IMR-90 (cell line): ENCODE data around the gene KRT16.

ENCODE experiments used
- CEBPB ChIP-seq: IDR thresholded peaks from 2 replicates; pipeline ENCODE4 v1.6.1; 2012; ENCODE audit warnings: low read depth, low read length, improper control_type of control experiment
- CHD1 ChIP-seq: IDR thresholded peaks from 2 replicates; pipeline ENCODE4 v1.6.1; 2012; ENCODE audit warnings: low read depth, low read length, improper control_type of control experiment
- MAFK ChIP-seq: IDR thresholded peaks from 2 replicates; pipeline ENCODE4 v1.6.1; 2012; ENCODE audit warnings: low read depth, low read length, improper control_type of control experiment
- MAZ ChIP-seq: IDR thresholded peaks from 2 replicates; pipeline ENCODE4 v1.6.1; 2012; ENCODE audit warnings: low read depth, mild to moderate bottlenecking, low read length, improper control_type of control experiment, moderate library complexity, borderline replicate concordance
- POLR2A ChIP-seq: IDR thresholded peaks from 2 replicates; pipeline ENCODE4 v1.6.1; 2012; ENCODE audit warnings: mild to moderate bottlenecking, low read depth, low read length
- RAD21 ChIP-seq: IDR thresholded peaks from 2 replicates; pipeline ENCODE4 v1.6.1; 2012; ENCODE audit warnings: low read length, improper control_type of control experiment
- RFX5 ChIP-seq: IDR thresholded peaks from 2 replicates; pipeline ENCODE4 v1.8.0; 2012; ENCODE audit warnings: low read depth, mild to moderate bottlenecking, low read length, moderate library complexity
- TF ChIP-seq, protein P1 (sequence below): conservative IDR thresholded peaks from 2 replicates; pipeline ENCODE4 v1.5.1; 2012; ENCODE audit warnings: mild to moderate bottlenecking, low read depth, low read length, improper control_type of control experiment

DNA sequence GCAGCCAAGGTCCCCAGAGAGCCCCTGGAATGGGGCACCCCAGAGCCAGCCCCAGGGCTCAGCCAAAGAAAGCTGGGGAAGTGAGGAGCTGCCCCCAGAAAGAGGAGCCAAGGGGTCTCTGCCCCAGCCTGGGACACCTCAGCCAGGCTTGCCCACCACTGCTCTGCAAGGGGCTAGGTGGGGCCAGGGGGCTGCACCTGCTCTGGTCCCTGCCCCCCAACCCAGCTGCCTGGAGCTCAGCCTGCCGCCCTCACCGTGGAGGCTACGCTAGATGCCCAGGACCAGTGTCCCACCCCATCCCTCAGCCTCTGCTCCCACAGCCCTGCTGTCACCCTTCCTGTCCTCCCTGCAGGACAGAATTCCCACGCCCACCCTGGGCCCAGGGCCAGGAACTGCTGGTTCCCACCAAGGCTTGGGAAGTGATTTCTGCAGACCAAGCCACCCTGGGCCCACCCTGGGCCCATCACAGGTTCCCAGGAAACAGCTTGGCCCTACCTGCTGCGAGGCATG, 39.9 kb upstream of the KRT16 start:
- TF ChIP-seq, protein P1, sequence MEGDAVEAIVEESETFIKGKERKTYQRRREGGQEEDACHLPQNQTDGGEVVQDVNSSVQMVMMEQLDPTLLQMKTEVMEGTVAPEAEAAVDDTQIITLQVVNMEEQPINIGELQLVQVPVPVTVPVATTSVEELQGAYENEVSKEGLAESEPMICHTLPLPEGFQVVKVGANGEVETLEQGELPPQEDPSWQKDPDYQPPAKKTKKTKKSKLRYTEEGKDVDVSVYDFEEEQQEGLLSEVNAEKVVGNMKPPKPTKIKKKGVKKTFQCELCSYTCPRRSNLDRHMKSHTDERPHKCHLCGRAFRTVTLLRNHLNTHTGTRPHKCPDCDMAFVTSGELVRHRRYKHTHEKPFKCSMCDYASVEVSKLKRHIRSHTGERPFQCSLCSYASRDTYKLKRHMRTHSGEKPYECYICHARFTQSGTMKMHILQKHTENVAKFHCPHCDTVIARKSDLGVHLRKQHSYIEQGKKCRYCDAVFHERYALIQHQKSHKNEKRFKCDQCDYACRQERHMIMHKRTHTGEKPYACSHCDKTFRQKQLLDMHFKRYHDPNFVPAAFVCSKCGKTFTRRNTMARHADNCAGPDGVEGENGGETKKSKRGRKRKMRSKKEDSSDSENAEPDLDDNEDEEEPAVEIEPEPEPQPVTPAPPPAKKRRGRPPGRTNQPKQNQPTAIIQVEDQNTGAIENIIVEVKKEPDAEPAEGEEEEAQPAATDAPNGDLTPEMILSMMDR: no peak
- TF ChIP-seq CEBPB (no peak), CHD1 (no peak), POLR2A (no peak), RAD21 (no peak), RFX5 (no peak), MAFK (no peak), MAZ (no peak)
